Measurements from ENCODE around the gene NHERF1. TPM values are rescaled to one million over a fixed set of nuclear protein-coding genes. Genes with fewer than 3 reads are reported as not detected.

Gene NHERF1
- polyA plus RNA-seq, 1 of the 3 experiments (the other 2 are of a cell fraction): 40.1 TPM

- peaks cover 8% of the 10 kb centered on the region for H4K20me1 ChIP-seq (ENCODE audit: insufficient read depth)
- POLR2A ChIA-PET: interaction anchor here (0.7 to 2.9 kb wide), 3 partner anchors 11 to 26 kb away, joined by 3 to 20 read pairs (median 9); no protein-coding TSS in a partner anchor
- no peaks in the 10 kb centered on the region for H3K9me2 ChIP-seq
- no peak overlapping the region for H3K4me2 ChIP-seq
- no peak for DNase-seq
- CTCF ChIA-PET: interaction anchor here (0.6 to 98.1 kb wide), 31 partner anchors 8 to 392 kb away, joined by 3 to 3869 read pairs (median 4); partner anchors contain the start of genes FDXR, GRIN2C, NHERF1 and RAB37
- peaks cover 30 to 48% of the 10 kb centered on the region in 2 experiments for H3K36me3 ChIP-seq (replicated peaks in 1 of 2; ENCODE audit: control insufficient read depth in 1 of 2, insufficient read depth in 2 of 2, low read length in 1 of 2)
- H3K79me2 ChIP-seq (ENCODE audit: insufficient read depth): peaks cover 28% of the 10 kb centered on the region
- H3K27ac ChIP-seq (ENCODE audit: low read depth in 2 of 2, low read length in 1 of 2): no peak overlapping the region
- H3K4me3 ChIP-seq (ENCODE audit: low read depth in 2 of 2, low read length in 1 of 2): no peak overlapping the region
- H2AFZ ChIP-seq (ENCODE audit: low read depth): no peak overlapping the region
- WGBS (ENCODE audit: low lambda C conversion rate): 92% methylated on average over 9 of the region's 9 CpGs
- TF ChIP-seq SMC3 (IDR thresholded peaks at IDR 0.05; ENCODE audit: low read depth, low read length) (no peak), FOXJ3 (CRISPR knock-in tag; IDR thresholded peaks at IDR 0.05) (no peak), YY1 (IDR thresholded peaks at IDR 0.05; ENCODE audit: low read depth) (no peak), USF1 (IDR thresholded peaks at IDR 0.05; ENCODE audit: borderline replicate concordance, low read depth) (no peak), REST (IDR thresholded peaks at IDR 0.05; ENCODE audit: low read depth, low read length) (no peak)
- H3K4me1 ChIP-seq (ENCODE audit: control insufficient read depth in 1 of 2, insufficient read depth in 2 of 2, low read depth in 1 of 2, low read length in 1 of 2): peaks cover 23 to 29% of the 10 kb centered on the region in 2 experiments; a peak in 3 of 4 replicates
- no peaks in the 10 kb centered on the region for H3K27me3 ChIP-seq (ENCODE audit: insufficient read depth)
- H3K9ac ChIP-seq: no peak overlapping the region
- peaks cover 44% of the 10 kb centered on the region for H3F3A ChIP-seq (replicated peaks; ENCODE audit: insufficient read depth)
- no peaks in the 10 kb centered on the region for H3K9me3 ChIP-seq
Measured at GRCh38 chr17:74771319-74771914, 23.0 kb downstream of the NHERF1 start.

- ChIA-PET CTCF (interaction anchor here (1.3 to 98.1 kb wide), 10 partner anchors 18 to 393 kb away, joined by 4 to 3869 read pairs (median 22); partner anchors contain the start of genes FDXR, GRIN2C, NHERF1 and RAB37), POLR2A (interaction anchor here (1.0 kb wide), 2 partner anchors 23 to 26 kb away, joined by 4 read pairs; no protein-coding TSS in a partner anchor)
- no peak for TF ChIP-seq NFIC (IDR thresholded peaks at IDR 0.05; ENCODE audit: borderline replicate concordance)
- TF ChIP-seq POLR2AphosphoS5 (IDR thresholded peaks at IDR 0.05; ENCODE audit: low read depth, low read length): no peak
- TF ChIP-seq IRF3 (IDR thresholded peaks at IDR 0.05; ENCODE audit: low read depth, low read length): no peak
- no peak for TF ChIP-seq USF1 (IDR thresholded peaks at IDR 0.05; ENCODE audit: borderline replicate concordance, low read depth)
- TF ChIP-seq MEF2A (IDR thresholded peaks at IDR 0.05; ENCODE audit: borderline replicate concordance, low read depth): no peak
- no peak for TF ChIP-seq GATA2 (CRISPR knock-in tag; IDR thresholded peaks at IDR 0.05)
- TF ChIP-seq USF2 (IDR thresholded peaks at IDR 0.05; ENCODE audit: borderline replicate concordance, low read depth, low read length): no peak
- TF ChIP-seq FOXJ3 (CRISPR knock-in tag; IDR thresholded peaks at IDR 0.05): no peak
- TF ChIP-seq MXI1 (IDR thresholded peaks at IDR 0.05; ENCODE audit: low read depth, low read length): no peak
- TF ChIP-seq EP300 (IDR thresholded peaks at IDR 0.05; ENCODE audit: borderline replicate concordance in 1 of 2, low read depth in 1 of 2, low read length in 1 of 2): no peak
- H3K27me3 ChIP-seq (ENCODE audit: insufficient read depth): no peaks in the 10 kb centered on the region
- peaks cover 44% of the 10 kb centered on the region for H3F3A ChIP-seq (replicated peaks; ENCODE audit: insufficient read depth)
- no peak overlapping the region for H2AFZ ChIP-seq (ENCODE audit: low read depth)
- H3K4me2 ChIP-seq: no peak overlapping the region
- 92% methylated on average over 13 of the region's 13 CpGs for WGBS (ENCODE audit: low lambda C conversion rate)
- peaks cover 30 to 48% of the 10 kb centered on the region in 2 experiments for H3K36me3 ChIP-seq (replicated peaks in 1 of 2; ENCODE audit: control insufficient read depth in 1 of 2, insufficient read depth in 2 of 2, low read length in 1 of 2)
- DNase-seq: no peak
- H3K9ac ChIP-seq: no peak overlapping the region
- peaks cover 28 to 29% of the 10 kb centered on the region in 2 experiments; a peak in 3 of 4 replicates for H3K4me1 ChIP-seq (ENCODE audit: control insufficient read depth in 1 of 2, insufficient read depth in 2 of 2, low read depth in 1 of 2, low read length in 1 of 2)
- H3K9me3 ChIP-seq: no peaks in the 10 kb centered on the region
- no peaks in the 10 kb centered on the region for H3K9me2 ChIP-seq
- H3K79me2 ChIP-seq (ENCODE audit: insufficient read depth): peaks cover 34% of the 10 kb centered on the region
- H3K27ac ChIP-seq (ENCODE audit: low read depth in 2 of 2, low read length in 1 of 2): no peak overlapping the region
- H4K20me1 ChIP-seq (ENCODE audit: insufficient read depth): peaks cover 8% of the 10 kb centered on the region
- H3K4me3 ChIP-seq (ENCODE audit: low read depth in 2 of 2, low read length in 1 of 2): no peak overlapping the region
Measured at GRCh38 chr17:74772053-74772452, 23.6 kb downstream of the NHERF1 start.

Data from SK-N-SH (cell line).